CD4-positive, alpha-beta memory T cell (primary cell): ENCODE measurements around the gene PCDH8. TPM values are rescaled to one million over a fixed set of nuclear protein-coding genes. Genes with fewer than 3 reads are reported as not detected.
"Not testable (repeated sequence)": the region's sequence is repeated elsewhere in the genome, so short reads cannot be mapped to it uniquely, and the experiment has no call there.

Experiments
- CTCF ChIA-PET: fragments of 350-600 bp; sonication (Branson Sonifier 250); formaldehyde crosslinking; loops from one replicate; lab custom pipeline; 2021; ENCODE audit warnings: inconsistent platforms; ENCODE audit not compliant: partially characterized antibody; lab: Charles Lee
- POLR2A ChIA-PET: fragments of 350-600 bp; sonication (Branson Sonifier 250); formaldehyde crosslinking; loops from one replicate; lab custom pipeline; 2021; ENCODE audit not compliant: partially characterized antibody; lab: Charles Lee
- DNase-seq, 5 donors: peaks; one replicate each; pipeline versions ENCODE4 v3.0.0 to v3.0.0-alpha.2; 2020 to 2022; ENCODE audit warnings: mixed read lengths in 1 of 5
- H3K27ac ChIP-seq: one replicate; pipeline ENCODE4 v1.7.0; 2013; ENCODE audit warnings: low read depth, low read length
- H3K27me3 ChIP-seq: 2 replicates; pipeline ENCODE4 v1.7.0; 2013; ENCODE audit warnings: mild to moderate bottlenecking, low read length, moderate library complexity; ENCODE audit not compliant: insufficient read depth
- H3K36me3 ChIP-seq: 2 replicates; pipeline ENCODE4 v1.7.0; 2013; ENCODE audit warnings: mild to moderate bottlenecking, low read length, moderate library complexity; ENCODE audit not compliant: insufficient read depth
- H3K4me1 ChIP-seq: 2 replicates; pipeline ENCODE4 v1.7.0; 2013; ENCODE audit warnings: mild to moderate bottlenecking, low read length, moderate library complexity; ENCODE audit not compliant: insufficient read depth
- H3K4me3 ChIP-seq, 2 donors: one replicate each; pipeline ENCODE4 v1.7.0; 2013; ENCODE audit warnings: low read length in 2 of 2, mild to moderate bottlenecking in 1 of 2
- H3K9me3 ChIP-seq, 2 donors: one replicate each; pipeline ENCODE4 v1.7.0; 2013; ENCODE audit warnings: low read length in 2 of 2, control low read depth in 1 of 2; ENCODE audit not compliant: control insufficient read depth in 1 of 2
- H3K27ac Mint-ChIP-seq, 7 donors: one replicate each; pipeline ENCODE4 v1.8.0; 2020 to 2021; ENCODE audit warnings: mixed read lengths in 7 of 7, mild to moderate bottlenecking in 6 of 7, inconsistent platforms in 3 of 7, moderate library complexity in 3 of 7
- H3K27me3 Mint-ChIP-seq, 2 donors: one replicate each; pipeline ENCODE4 v1.8.0; 2020 to 2021; ENCODE audit warnings: mixed read lengths in 2 of 2
- H3K36me3 Mint-ChIP-seq, 2 donors: one replicate each; pipeline ENCODE4 v1.8.0; 2020 to 2021; ENCODE audit warnings: mixed read lengths in 2 of 2, inconsistent platforms in 1 of 2, mild to moderate bottlenecking in 1 of 2
- H3K4me1 Mint-ChIP-seq, 4 donors: one replicate each; pipeline ENCODE4 v1.8.0; 2020 to 2021; ENCODE audit warnings: mixed read lengths in 4 of 4, mild to moderate bottlenecking in 1 of 4
- H3K4me3 Mint-ChIP-seq, 8 donors: one replicate each; pipeline ENCODE4 v1.8.0; 2020 to 2021; ENCODE audit warnings: mixed read lengths in 8 of 8, mild to moderate bottlenecking in 7 of 8, moderate library complexity in 6 of 8, inconsistent platforms in 3 of 8
- H3K9me3 Mint-ChIP-seq, 8 donors: one replicate each; pipeline ENCODE4 v1.8.0; 2020 to 2021; ENCODE audit warnings: mixed read lengths in 8 of 8, mild to moderate bottlenecking in 5 of 8, inconsistent platforms in 3 of 8, moderate library complexity in 1 of 8
- intact Hi-C: fragments of 100-400 bp; cut with micrococcal nuclease; formaldehyde crosslinking; loops from one replicate; pipeline ENCODE4 v1.15.1; 2023
- polyA plus RNA-seq, 2 donors: library from polyadenylated mRNA; unstranded; fragments of 300-500 nt; fragmentation: Illumina TruSeq; gene quantifications; one replicate each; pipeline ENCODE4 v1.2.3, GENCODE V29; 2021
- total RNA-seq, 2 experiments: library from RNA; stranded (reverse); gene quantifications; one replicate each; pipeline ENCODE4 v1.2.3, GENCODE V29; 2021

PCDH8 gene
- total and polyA plus RNA-seq, 4 experiments from 2014 or later: not detected

GRCh38 chr13:52833296-52833875, 15.1 kb downstream of the PCDH8 start:
- H3K4me3 Mint-ChIP-seq: no peak overlapping the region
- H3K4me1 ChIP-seq: no peaks in the 10 kb centered on the region
- POLR2A ChIA-PET: no interaction called here
- peaks cover 0 to 1% (median 0%) of the 10 kb centered on the region in 8 donors for H3K9me3 Mint-ChIP-seq
- H3K27me3 ChIP-seq: no peaks in the 10 kb centered on the region
- CTCF ChIA-PET: no interaction called here
- H3K36me3 ChIP-seq: no peaks in the 10 kb centered on the region
- H3K27ac Mint-ChIP-seq: no peak overlapping the region
- no peak for DNase-seq
- no peak overlapping the region for H3K4me3 ChIP-seq
- no peaks in the 10 kb centered on the region for H3K9me3 ChIP-seq
- no peak overlapping the region for H3K27ac ChIP-seq
- intact Hi-C loops: no loop called here
- H3K36me3 Mint-ChIP-seq: no peaks in the 10 kb centered on the region
- peaks cover 6 to 15% of the 10 kb centered on the region in 2 donors for H3K27me3 Mint-ChIP-seq
- H3K4me1 Mint-ChIP-seq: no peaks in the 10 kb centered on the region

GRCh38 chr13:52832313-52832712, 16.1 kb downstream of the PCDH8 start:
- Mint-ChIP-seq H3K27me3 (peaks cover under 1 to 11% of the 10 kb centered on the region in 2 donors), H3K4me3 (no peak overlapping the region), H3K9me3 (peaks cover 0 to 1% (median 0%) of the 10 kb centered on the region in 8 donors), H3K27ac (no peak overlapping the region), H3K4me1 (no peaks in the 10 kb centered on the region), H3K36me3 (no peaks in the 10 kb centered on the region)
- no peaks in the 10 kb centered on the region for H3K36me3 ChIP-seq
- no peaks in the 10 kb centered on the region for H3K27me3 ChIP-seq
- no peak for DNase-seq
- H3K4me3 ChIP-seq: no peak overlapping the region
- H3K9me3 ChIP-seq: no peaks in the 10 kb centered on the region
- H3K27ac ChIP-seq: no peak overlapping the region
- intact Hi-C loops: no loop called here
- no peaks in the 10 kb centered on the region for H3K4me1 ChIP-seq
- POLR2A ChIA-PET: no interaction called here
- CTCF ChIA-PET: no interaction called here

- CTCF ChIA-PET: interaction anchor here (1.7 kb wide), 1 partner anchor 11 kb away, joined by 4 read pairs; no protein-coding TSS in a partner anchor
- no peak overlapping the region for H3K27ac ChIP-seq
- H3K9me3 Mint-ChIP-seq: peaks cover 0 to 1% (median 0%) of the 10 kb centered on the region in 8 donors
Observed at GRCh38 chr13:52830946-52831345, 17.5 kb downstream of the PCDH8 start.

GRCh38 chr13:52827839-52828238, 20.6 kb downstream of the PCDH8 start:
- H3K4me3 Mint-ChIP-seq: no peak overlapping the region
- no peak overlapping the region for H3K4me3 ChIP-seq
- peaks cover 0 to 8% of the 10 kb centered on the region in 2 donors for H3K27me3 Mint-ChIP-seq
- no peaks in the 10 kb centered on the region for H3K4me1 Mint-ChIP-seq
- ChIA-PET POLR2A (no interaction called here), CTCF (interaction anchor here (1.1 kb wide), 1 partner anchor 17 kb away, joined by 3 read pairs; no protein-coding TSS in a partner anchor)
- H3K27ac ChIP-seq: no peak overlapping the region
- intact Hi-C loops: no loop called here
- no peaks in the 10 kb centered on the region for H3K36me3 ChIP-seq
- H3K27ac Mint-ChIP-seq: no peak overlapping the region
- DNase-seq: no peak
- H3K4me1 ChIP-seq: no peaks in the 10 kb centered on the region
- no peaks in the 10 kb centered on the region for H3K27me3 ChIP-seq
- no peaks in the 10 kb centered on the region for H3K36me3 Mint-ChIP-seq
- H3K9me3 ChIP-seq: no peaks in the 10 kb centered on the region
- H3K9me3 Mint-ChIP-seq: peaks cover 0 to 1% (median 0%) of the 10 kb centered on the region in 8 donors

More at GRCh38 chr13:52830946-52831345, 17.5 kb downstream of the PCDH8 start:
- Histone ChIP-seq H3K4me3 (no peak overlapping the region), H3K9me3 (no peaks in the 10 kb centered on the region), H3K4me1 (no peaks in the 10 kb centered on the region), H3K36me3 (no peaks in the 10 kb centered on the region), H3K27me3 (no peaks in the 10 kb centered on the region)
- Mint-ChIP-seq H3K36me3 (no peaks in the 10 kb centered on the region), H3K4me1 (no peaks in the 10 kb centered on the region), H3K27ac (no peak overlapping the region), H3K27me3 (peaks cover 0 to 11% of the 10 kb centered on the region in 2 donors), H3K4me3 (no peak overlapping the region)
- no peak for DNase-seq
- intact Hi-C loops: no loop called here
- POLR2A ChIA-PET: no interaction called here

- CTCF ChIA-PET, H3K4me3 ChIP-seq, H3K4me3 Mint-ChIP-seq, H3K36me3 Mint-ChIP-seq, POLR2A ChIA-PET, H3K27ac ChIP-seq, DNase-seq, H3K36me3 ChIP-seq, H3K9me3 Mint-ChIP-seq, H3K27ac Mint-ChIP-seq, H3K4me1 ChIP-seq, H3K4me1 Mint-ChIP-seq, H3K27me3 Mint-ChIP-seq, H3K9me3 ChIP-seq, H3K27me3 ChIP-seq, intact Hi-C loops: not testable (repeated sequence)
Observed at GRCh38 chr13:52817886-52818285, 30.6 kb downstream of the PCDH8 start.

- no peaks in the 10 kb centered on the region for H3K4me1 Mint-ChIP-seq
- no peak overlapping the region for H3K27ac ChIP-seq
- peaks cover 0 to 4% (median 0%) of the 10 kb centered on the region in 8 donors for H3K9me3 Mint-ChIP-seq
- intact Hi-C loops: no loop called here
- CTCF ChIA-PET: no interaction called here
- POLR2A ChIA-PET: no interaction called here
- H3K4me3 ChIP-seq: no peak overlapping the region
- H3K4me1 ChIP-seq: no peaks in the 10 kb centered on the region
- peaks cover 4 to 8% of the 10 kb centered on the region in 2 donors for H3K27me3 Mint-ChIP-seq
- H3K27ac Mint-ChIP-seq: no peak overlapping the region
- H3K9me3 ChIP-seq: no peaks in the 10 kb centered on the region
- no peak overlapping the region for H3K4me3 Mint-ChIP-seq
- no peaks in the 10 kb centered on the region for H3K36me3 ChIP-seq
- H3K27me3 ChIP-seq: no peaks in the 10 kb centered on the region
- no peaks in the 10 kb centered on the region for H3K36me3 Mint-ChIP-seq
- DNase-seq: no peak
Observed at GRCh38 chr13:52815330-52815729, 33.1 kb downstream of the PCDH8 start.

- H3K27ac Mint-ChIP-seq: no peak overlapping the region
Observed at GRCh38 chr13:52812941-52813340, 35.5 kb downstream of the PCDH8 start.

More at GRCh38 chr13:52812941-52813340, 35.5 kb downstream of the PCDH8 start:
- Mint-ChIP-seq H3K4me1 (peaks cover 0 to 4% (median 0%) of the 10 kb centered on the region in 4 donors), H3K36me3 (no peaks in the 10 kb centered on the region), H3K9me3 (peaks cover 0 to 4% (median 0%) of the 10 kb centered on the region in 8 donors), H3K27me3 (peaks cover 4 to 8% of the 10 kb centered on the region in 2 donors), H3K4me3 (no peak overlapping the region)
- POLR2A ChIA-PET: no interaction called here
- Histone ChIP-seq H3K4me3 (no peak overlapping the region), H3K36me3 (no peaks in the 10 kb centered on the region), H3K9me3 (no peaks in the 10 kb centered on the region), H3K27me3 (no peaks in the 10 kb centered on the region), H3K27ac (no peak overlapping the region), H3K4me1 (no peaks in the 10 kb centered on the region)
- CTCF ChIA-PET: no interaction called here
- DNase-seq: no peak
- intact Hi-C loops: no loop called here
